Calu3 (cell line): ENCODE results near the gene POLD3. TPM values are rescaled to one million over a fixed set of nuclear protein-coding genes. Genes with fewer than 3 reads are reported as not detected.

Source experiments
- BruUV-seq: library from RNA; stranded (reverse); fragments of 400-500 nt; replicated peaks from 2 replicates; lab custom pipeline; 2021; lab: Mats Ljungman, UMichigan
- CTCF ChIA-PET: fragments of 300-600 bp; sonication (Branson Sonifier 250); formaldehyde crosslinking; loops from one replicate; lab custom pipeline; 2022; ENCODE audit warnings: antibody characterized with exemption; lab: Charles Lee
- DNase-seq: peaks from one replicate; pipeline ENCODE4 v3.0.0; 2022
- H3K27ac Mint-ChIP-seq: one replicate; pipeline ENCODE4 v1.8.0; 2022; ENCODE audit warnings: mixed read lengths; ENCODE audit not compliant: unreplicated experiment
- H3K27me3 Mint-ChIP-seq: one replicate; pipeline ENCODE4 v1.8.0; 2022; ENCODE audit warnings: mixed read lengths; ENCODE audit not compliant: unreplicated experiment
- H3K36me3 Mint-ChIP-seq: one replicate; pipeline ENCODE4 v1.8.0; 2022; ENCODE audit warnings: mild to moderate bottlenecking, moderate library complexity, mixed read lengths; ENCODE audit not compliant: insufficient read depth, unreplicated experiment
- H3K4me1 Mint-ChIP-seq: one replicate; pipeline ENCODE4 v1.8.0; 2022; ENCODE audit warnings: mild to moderate bottlenecking, low read depth, mixed read lengths; ENCODE audit not compliant: unreplicated experiment
- H3K4me3 Mint-ChIP-seq: one replicate; pipeline ENCODE4 v1.8.0; 2022; ENCODE audit warnings: mild to moderate bottlenecking, low read depth, moderate library complexity, mixed read lengths; ENCODE audit not compliant: unreplicated experiment
- H3K9me3 Mint-ChIP-seq: one replicate; pipeline ENCODE4 v1.8.0; 2022; ENCODE audit warnings: low read depth, mixed read lengths; ENCODE audit not compliant: unreplicated experiment
- intact Hi-C: fragments of 100-400 bp; cut with micrococcal nuclease; formaldehyde crosslinking; loops from one replicate; pipeline ENCODE4 v1.10.0; 2022; ENCODE audit not compliant: unreplicated experiment
- total RNA-seq: library from RNA; stranded (reverse); gene quantifications from 2 replicates; pipeline ENCODE4 v1.2.3, GENCODE V29; 2022
- TF ChIP-seq, protein P1 (sequence below): fragments of 200-600 bp; IDR thresholded peaks from one replicate; pipeline ENCODE4 v1.8.0; 2022; ENCODE audit warnings: antibody characterized with exemption; ENCODE audit not compliant: unreplicated experiment

The POLD3 gene
- total RNA-seq, 1 experiment from 2014 or later = 25.1 TPM

DNA sequence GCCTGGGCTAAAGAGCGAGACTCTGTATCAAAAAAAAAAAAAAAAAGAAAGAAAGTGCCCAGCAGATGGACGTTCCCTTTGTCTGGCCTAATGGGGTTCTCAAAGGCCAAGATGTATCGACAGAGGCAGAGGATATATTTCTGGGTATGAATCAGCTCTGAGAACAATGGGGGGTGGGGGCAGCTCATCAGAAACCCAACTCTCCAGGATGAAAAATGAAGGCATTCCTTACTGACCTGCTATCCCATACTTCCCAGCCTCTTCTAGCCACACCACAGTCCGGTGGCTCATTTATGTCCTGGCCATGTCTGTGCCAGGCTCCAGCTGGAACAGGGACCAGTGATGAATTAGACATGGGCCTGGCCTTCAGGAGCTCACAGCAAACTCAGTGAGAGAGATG is 15.2 kb upstream of the POLD3 start:
- CTCF ChIA-PET = no interaction called here
- Mint-ChIP-seq H3K4me3 (no peak overlapping the region), H3K27me3 (no peaks in the 10 kb centered on the region), H3K36me3 (no peaks in the 10 kb centered on the region), H3K9me3 (no peaks in the 10 kb centered on the region), H3K27ac (no peak overlapping the region), H3K4me1 (no peaks in the 10 kb centered on the region)
- no peak for DNase-seq
- no TSS peak for BruUV-seq
- TF ChIP-seq, protein P1, sequence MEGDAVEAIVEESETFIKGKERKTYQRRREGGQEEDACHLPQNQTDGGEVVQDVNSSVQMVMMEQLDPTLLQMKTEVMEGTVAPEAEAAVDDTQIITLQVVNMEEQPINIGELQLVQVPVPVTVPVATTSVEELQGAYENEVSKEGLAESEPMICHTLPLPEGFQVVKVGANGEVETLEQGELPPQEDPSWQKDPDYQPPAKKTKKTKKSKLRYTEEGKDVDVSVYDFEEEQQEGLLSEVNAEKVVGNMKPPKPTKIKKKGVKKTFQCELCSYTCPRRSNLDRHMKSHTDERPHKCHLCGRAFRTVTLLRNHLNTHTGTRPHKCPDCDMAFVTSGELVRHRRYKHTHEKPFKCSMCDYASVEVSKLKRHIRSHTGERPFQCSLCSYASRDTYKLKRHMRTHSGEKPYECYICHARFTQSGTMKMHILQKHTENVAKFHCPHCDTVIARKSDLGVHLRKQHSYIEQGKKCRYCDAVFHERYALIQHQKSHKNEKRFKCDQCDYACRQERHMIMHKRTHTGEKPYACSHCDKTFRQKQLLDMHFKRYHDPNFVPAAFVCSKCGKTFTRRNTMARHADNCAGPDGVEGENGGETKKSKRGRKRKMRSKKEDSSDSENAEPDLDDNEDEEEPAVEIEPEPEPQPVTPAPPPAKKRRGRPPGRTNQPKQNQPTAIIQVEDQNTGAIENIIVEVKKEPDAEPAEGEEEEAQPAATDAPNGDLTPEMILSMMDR = no peak
- intact Hi-C loops = loop anchor here (10.0 kb wide), 1 partner anchor 322 kb away; no protein-coding TSS in a partner anchor

- no peaks in the 10 kb centered on the region for H3K9me3 Mint-ChIP-seq
- DNase-seq = no peak
- H3K4me3 Mint-ChIP-seq = no peak overlapping the region
- no peaks in the 10 kb centered on the region for H3K4me1 Mint-ChIP-seq
- intact Hi-C loops = loop anchor here (10.0 kb wide), 1 partner anchor 323 kb away; no protein-coding TSS in a partner anchor
- CTCF ChIA-PET = no interaction called here
- no TSS peak for BruUV-seq
- no peaks in the 10 kb centered on the region for H3K27me3 Mint-ChIP-seq
- no peaks in the 10 kb centered on the region for H3K36me3 Mint-ChIP-seq
- TF ChIP-seq, protein P1 = no peak
- H3K27ac Mint-ChIP-seq = no peak overlapping the region
Observed at GRCh38 chr11:74577624-74578396, 14.6 kb upstream of the POLD3 start.

DNA sequence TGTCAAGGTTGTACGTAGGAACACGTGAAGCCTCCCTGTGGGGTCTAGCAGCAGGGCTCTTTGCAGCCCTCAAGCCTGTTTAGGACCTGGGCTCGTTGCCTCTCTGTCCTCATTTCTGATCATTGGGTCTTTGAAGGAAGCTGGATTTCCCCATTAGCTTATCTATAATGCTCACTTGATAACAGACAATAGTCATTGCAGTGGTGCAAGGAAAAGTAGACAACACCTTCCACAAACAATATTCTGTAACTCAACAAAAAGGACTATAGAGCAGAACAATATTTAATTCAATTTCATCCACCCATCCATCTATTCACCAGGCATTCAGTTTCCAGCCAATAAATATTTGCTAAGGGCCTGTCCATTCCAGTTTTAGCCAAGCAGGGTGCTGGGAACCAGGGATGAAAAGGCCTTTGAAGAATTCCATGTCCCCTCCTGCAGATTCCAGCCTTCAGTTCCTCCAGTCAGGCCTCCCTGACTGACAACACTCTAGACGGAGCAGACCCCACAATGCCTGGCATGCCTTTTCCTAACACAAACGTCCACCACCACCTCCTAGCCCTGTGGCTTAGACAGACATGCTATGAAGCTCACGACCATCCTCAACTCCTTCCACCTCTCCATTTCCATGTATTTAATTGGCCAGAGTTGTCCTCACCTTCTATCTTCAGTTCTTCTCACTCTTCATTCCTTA is 12.7 kb upstream of the POLD3 start:
- Mint-ChIP-seq H3K36me3 (no peaks in the 10 kb centered on the region), H3K27ac (no peak overlapping the region)
- TF ChIP-seq, protein P1 = no peak

GRCh38 chr11:74581954-74582547 is 10.3 kb upstream of the POLD3 start:
- Mint-ChIP-seq H3K27me3 (no peaks in the 10 kb centered on the region), H3K36me3 (no peaks in the 10 kb centered on the region), H3K4me1 (no peaks in the 10 kb centered on the region), H3K9me3 (no peaks in the 10 kb centered on the region), H3K27ac (no peak overlapping the region), H3K4me3 (no peak overlapping the region)
- CTCF ChIA-PET = no interaction called here
- intact Hi-C loops = no loop called here
- TF ChIP-seq, protein P1 = no peak
- DNase-seq = no peak
- no TSS peak for BruUV-seq

More for the DNA sequence above, 12.7 kb upstream of the POLD3 start:
- CTCF ChIA-PET = interaction anchor here (0.7 kb wide), 2 partner anchors 191 to 472 kb away, joined by 3 to 4 read pairs; no protein-coding TSS in a partner anchor
- no peaks in the 10 kb centered on the region for H3K27me3 Mint-ChIP-seq
- no peak for DNase-seq
- no peaks in the 10 kb centered on the region for H3K9me3 Mint-ChIP-seq
- H3K4me3 Mint-ChIP-seq = no peak overlapping the region
- intact Hi-C loops = loop anchor here (10.0 kb wide), 1 partner anchor 325 kb away; no protein-coding TSS in a partner anchor
- no peaks in the 10 kb centered on the region for H3K4me1 Mint-ChIP-seq
- no TSS peak for BruUV-seq
